Osteoblast (primary cell): ENCODE measurements around the gene PIWIL4. TPM values are rescaled to one million over a fixed set of nuclear protein-coding genes. Genes with fewer than 3 reads are reported as not detected.
A peak's percentile ranks its signal among the peaks of the same experiment; 100 is the strongest.

Experiments
- DNase-seq: peaks from one replicate; pipeline ENCODE4 v3.0.0; 2011; ENCODE audit warnings: low spot score, mixed read lengths; ENCODE audit not compliant: insufficient read length; ENCODE audit errors: missing footprints
- H2AFZ ChIP-seq: 2 replicates; pipeline ENCODE4 v1.6.0; 2011; ENCODE audit warnings: mild to moderate bottlenecking, low read length
- H3K27ac ChIP-seq: 2 replicates; pipeline ENCODE4 v1.5.1; 2011; ENCODE audit warnings: mild to moderate bottlenecking, low read depth, low read length, moderate library complexity
- H3K27me3 ChIP-seq: 2 replicates; pipeline ENCODE4 v1.6.0; 2012; ENCODE audit warnings: mild to moderate bottlenecking, control low read depth, inconsistent platforms, low read length, moderate library complexity; ENCODE audit not compliant: insufficient read depth
- H3K36me3 ChIP-seq: 2 replicates; pipeline ENCODE4 v1.5.1; 2011; ENCODE audit warnings: mild to moderate bottlenecking, low read length, control low read depth, moderate library complexity; ENCODE audit not compliant: insufficient read depth
- H3K4me1 ChIP-seq: 2 replicates; pipeline ENCODE4 v1.5.1; 2011; ENCODE audit warnings: mild to moderate bottlenecking, low read length, control low read depth, moderate library complexity; ENCODE audit not compliant: insufficient read depth
- H3K4me2 ChIP-seq: 2 replicates; pipeline ENCODE4 v1.6.0; 2011; ENCODE audit warnings: mild to moderate bottlenecking, low read length; ENCODE audit not compliant: insufficient read depth
- H3K4me3 ChIP-seq: fragments of 200-600 bp; sonication (generic); 3 replicates; pipeline ENCODE4 v1.5.1; 2012; ENCODE audit warnings: mild to moderate bottlenecking, low read length, inconsistent platforms; ENCODE audit not compliant: insufficient read depth
- H3K79me2 ChIP-seq: 2 replicates; pipeline ENCODE4 v1.6.0; 2012; ENCODE audit warnings: mild to moderate bottlenecking, low read length, control low read depth, inconsistent platforms; ENCODE audit not compliant: insufficient read depth
- H3K9me3 ChIP-seq: 2 replicates; pipeline ENCODE4 v1.5.1; 2011; ENCODE audit warnings: low read depth, low read length, control low read depth
- H4K20me1 ChIP-seq: 2 replicates; pipeline ENCODE4 v1.6.0; 2012; ENCODE audit warnings: mild to moderate bottlenecking, low read length, control low read depth; ENCODE audit not compliant: insufficient read depth
- CTCF ChIP-seq: IDR thresholded peaks from 2 replicates; pipeline ENCODE4 v1.5.1; 2011; ENCODE audit warnings: mild to moderate bottlenecking, low read depth, low read length, moderate library complexity; ENCODE audit errors: extremely low read depth
- total RNA-seq: library from RNA; depleted of rRNA; stranded (reverse); fragments of >200 nt; gene quantifications from 2 replicates; pipeline ENCODE4 v1.2.3, GENCODE V29; 2012

Gene PIWIL4
- total RNA-seq, 1 donor, result 1.8 TPM

DNA sequence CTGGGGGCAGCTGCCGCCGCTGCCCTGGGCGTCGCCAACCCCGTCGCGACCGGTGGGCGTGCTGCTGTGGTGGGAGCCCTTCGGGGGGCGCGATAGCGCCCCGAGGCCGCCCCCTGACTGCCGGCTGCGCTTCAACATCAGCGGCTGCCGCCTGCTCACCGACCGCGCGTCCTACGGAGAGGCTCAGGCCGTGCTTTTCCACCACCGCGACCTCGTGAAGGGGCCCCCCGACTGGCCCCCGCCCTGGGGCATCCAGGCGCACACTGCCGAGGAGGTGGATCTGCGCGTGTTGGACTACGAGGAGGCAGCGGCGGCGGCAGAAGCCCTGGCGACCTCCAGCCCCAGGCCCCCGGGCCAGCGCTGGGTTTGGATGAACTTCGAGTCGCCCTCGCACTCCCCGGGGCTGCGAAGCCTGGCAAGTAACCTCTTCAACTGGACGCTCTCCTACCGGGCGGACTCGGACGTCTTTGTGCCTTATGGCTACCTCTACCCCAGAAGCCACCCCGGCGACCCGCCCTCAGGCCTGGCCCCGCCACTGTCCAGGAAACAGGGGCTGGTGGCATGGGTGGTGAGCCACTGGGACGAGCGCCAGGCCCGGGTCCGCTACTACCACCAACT lies 22.4 kb upstream of the PIWIL4 start:
- Histone ChIP-seq H4K20me1 (peaks cover 32% of the 10 kb centered on the region), H3K4me2 (peak overlapping the region; percentile 85), H3K79me2 (peaks cover 45% of the 10 kb centered on the region), H3K36me3 (no peaks in the 10 kb centered on the region), H3K27ac (peak overlapping the region; percentile 87), H3K27me3 (no peaks in the 10 kb centered on the region), H2AFZ (peak overlapping the region; percentile 95), H3K4me3 (peak overlapping the region; percentile 87), H3K4me1 (peaks cover 24% of the 10 kb centered on the region), H3K9me3 (no peaks in the 10 kb centered on the region)
- TF ChIP-seq CTCF, result no peak
- DNase-seq, result peak; percentile 85

DNA sequence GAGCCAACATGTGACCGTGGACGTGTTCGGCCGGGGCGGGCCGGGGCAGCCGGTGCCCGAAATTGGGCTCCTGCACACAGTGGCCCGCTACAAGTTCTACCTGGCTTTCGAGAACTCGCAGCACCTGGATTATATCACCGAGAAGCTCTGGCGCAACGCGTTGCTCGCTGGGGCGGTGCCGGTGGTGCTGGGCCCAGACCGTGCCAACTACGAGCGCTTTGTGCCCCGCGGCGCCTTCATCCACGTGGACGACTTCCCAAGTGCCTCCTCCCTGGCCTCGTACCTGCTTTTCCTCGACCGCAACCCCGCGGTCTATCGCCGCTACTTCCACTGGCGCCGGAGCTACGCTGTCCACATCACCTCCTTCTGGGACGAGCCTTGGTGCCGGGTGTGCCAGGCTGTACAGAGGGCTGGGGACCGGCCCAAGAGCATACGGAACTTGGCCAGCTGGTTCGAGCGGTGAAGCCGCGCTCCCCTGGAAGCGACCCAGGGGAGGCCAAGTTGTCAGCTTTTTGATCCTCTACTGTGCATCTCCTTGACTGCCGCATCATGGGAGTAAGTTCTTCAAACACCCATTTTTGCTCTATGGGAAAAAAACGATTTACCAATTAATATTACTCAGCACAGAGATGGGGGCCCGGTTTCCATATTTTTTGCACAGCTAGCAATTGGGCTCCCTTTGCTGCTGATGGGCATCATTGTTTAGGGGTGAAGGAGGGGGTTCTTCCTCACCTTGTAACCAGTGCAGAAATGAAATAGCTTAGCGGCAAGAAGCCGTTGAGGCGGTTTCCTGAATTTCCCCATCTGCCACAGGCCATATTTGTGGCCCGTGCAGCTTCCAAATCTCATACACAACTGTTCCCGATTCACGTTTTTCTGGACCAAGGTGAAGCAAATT lies 21.7 kb upstream of the PIWIL4 start:
- Histone ChIP-seq H3K79me2 (peaks cover 49% of the 10 kb centered on the region), H3K27me3 (no peaks in the 10 kb centered on the region), H3K36me3 (no peaks in the 10 kb centered on the region), H3K4me1 (peaks cover 24% of the 10 kb centered on the region), H2AFZ (peak overlapping the region; percentile 95), H3K4me2 (peak overlapping the region; percentile 85), H3K27ac (no peak overlapping the region), H3K4me3 (peak overlapping the region; percentile 87), H4K20me1 (peaks cover 38% of the 10 kb centered on the region), H3K9me3 (no peaks in the 10 kb centered on the region)
- TF ChIP-seq CTCF, result no peak
- peak; percentile 71 for DNase-seq

GRCh38 chr11:94546162-94546470 lies 21.1 kb upstream of the PIWIL4 start:
- Histone ChIP-seq H4K20me1 (peaks cover 38% of the 10 kb centered on the region), H3K79me2 (peaks cover 49% of the 10 kb centered on the region), H2AFZ (no peak overlapping the region), H3K4me3 (peak overlapping the region; percentile 87), H3K9me3 (no peaks in the 10 kb centered on the region), H3K4me2 (peak overlapping the region; percentile 85), H3K27me3 (no peaks in the 10 kb centered on the region), H3K4me1 (peaks cover 24% of the 10 kb centered on the region), H3K27ac (no peak overlapping the region), H3K36me3 (no peaks in the 10 kb centered on the region)
- DNase-seq, result no peak
- TF ChIP-seq CTCF, result no peak

DNA sequence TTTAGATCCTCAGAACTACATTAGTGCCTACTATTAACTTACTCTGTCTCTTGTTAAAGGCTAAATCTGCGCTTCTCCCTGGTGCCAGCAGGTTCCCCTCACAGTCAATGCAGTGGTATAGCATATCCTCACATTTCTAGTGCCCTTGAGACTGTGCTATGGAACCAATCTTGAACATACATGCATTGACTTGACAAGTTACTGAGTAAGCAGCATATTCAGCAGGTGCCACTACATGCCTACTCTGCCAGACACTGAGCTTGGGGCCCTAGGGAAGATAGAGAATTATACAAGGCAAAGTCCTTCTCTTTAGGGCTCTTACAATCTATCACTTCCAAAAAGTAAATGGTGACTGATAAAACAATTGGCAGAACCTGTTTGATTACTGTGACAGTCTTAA lies 20.3 kb upstream of the PIWIL4 start:
- Histone ChIP-seq H3K4me1 (peaks cover 24% of the 10 kb centered on the region), H3K27ac (no peak overlapping the region), H3K4me2 (peak overlapping the region; percentile 85), H4K20me1 (peaks cover 38% of the 10 kb centered on the region), H2AFZ (no peak overlapping the region), H3K79me2 (peaks cover 49% of the 10 kb centered on the region), H3K36me3 (no peaks in the 10 kb centered on the region), H3K9me3 (no peaks in the 10 kb centered on the region), H3K27me3 (no peaks in the 10 kb centered on the region), H3K4me3 (peak overlapping the region; percentile 87)
- TF ChIP-seq CTCF, result no peak
- DNase-seq, result no peak
